Stimulated activated CD4-positive, alpha-beta T cell treated with anti-CD3 and anti-CD28 coated beads, Interleukin-1b, Interleukin-23, amount 100 ng/mL, for 24 hours (primary cell): Measurements from ENCODE around the gene IQCC.

ENCODE experiments used
- DNase-seq, 4 experiments: peaks; one replicate each; pipeline ENCODE4 v3.0.0-alpha.2; 2020; ENCODE audit warnings: low read depth in 4 of 4, low spot score in 1 of 4

Gene IQCC

GRCh38 chr1:32255072-32256071, 49.9 kb downstream of the IQCC start:
- no peak for DNase-seq

- DNase-seq: no peak
Observed at GRCh38 chr1:32256473-32257226, 51.2 kb downstream of the IQCC start.

GRCh38 chr1:32257227-32257508, 51.7 kb downstream of the IQCC start:
- DNase-seq: no peak
